Limb (tissue), 2 donors: ENCODE measurements around the gene IRS4.

Experiments used
- DNase-seq, 2 donors: peaks; one replicate each; pipeline ENCODE4 v3.0.0-alpha.2; 2016; ENCODE audit errors: extremely low spot score in 2 of 2

Gene IRS4

GRCh38 chrX:108736509-108737479, at the start of gene IRS4:
IRS4 (minus strand) TSS chrX:108736563.
- DNase-seq = peak in 1 of 2 donors; percentile 62

- DNase-seq = no peak
These were observed 36.2 kb upstream of the IRS4 start for GRCh38 chrX:108772549-108772948.

- DNase-seq = no peak
These were observed 27.2 kb upstream of the IRS4 start for GRCh38 chrX:108763559-108763958.

- DNase-seq = no peak
These were observed 4.0 kb upstream of the IRS4 start for GRCh38 chrX:108740299-108740774.

- no peak for DNase-seq
These were observed 1.4 kb upstream of the IRS4 start for GRCh38 chrX:108737754-108738153.

GRCh38 chrX:108735679-108736508, 469 bp downstream of the IRS4 start:
- DNase-seq = peak in 1 of 2 donors; percentile 38

GRCh38 chrX:108735091-108735678, 1.2 kb downstream of the IRS4 start:
- DNase-seq = peak in 1 of 2 donors; percentile 30

- no peak for DNase-seq
These were observed 1.9 kb downstream of the IRS4 start for GRCh38 chrX:108734426-108734825.

- DNase-seq = peak in 1 of 2 donors; percentile 39
These were observed 3.6 kb downstream of the IRS4 start for GRCh38 chrX:108732630-108733321.

- no peak for DNase-seq
These were observed 5.2 kb downstream of the IRS4 start for GRCh38 chrX:108731153-108731552.

- DNase-seq = no peak
These were observed 9.6 kb downstream of the IRS4 start for GRCh38 chrX:108726748-108727147.

GRCh38 chrX:108722561-108722960, 13.8 kb downstream of the IRS4 start:
- no peak for DNase-seq

- no peak for DNase-seq
These were observed 23.5 kb downstream of the IRS4 start for GRCh38 chrX:108712886-108713285.

GRCh38 chrX:108704839-108705238, 31.5 kb downstream of the IRS4 start:
- DNase-seq = no peak

GRCh38 chrX:108702530-108702929, 33.8 kb downstream of the IRS4 start:
- no peak for DNase-seq

GRCh38 chrX:108701633-108702032, 34.7 kb downstream of the IRS4 start:
- DNase-seq = no peak

GRCh38 chrX:108699368-108699767, 37.0 kb downstream of the IRS4 start:
- peak in 1 of 2 donors; percentile 5 for DNase-seq

GRCh38 chrX:108696690-108697089, 39.7 kb downstream of the IRS4 start:
- DNase-seq = no peak
